Activated CD8-positive, alpha-beta memory T cell treated with anti-CD3 and anti-CD28 coated beads, Interleukin-2, amount 10 ng/mL, durations not matched to agents 7 days and 5 days (primary cell): ENCODE results near the gene PLCZ1. TPM values are rescaled to one million over a fixed set of nuclear protein-coding genes. Genes with fewer than 3 reads are reported as not detected.

Source experiments
- ATAC-seq: fragments of 150-1000 bp; cut with Tn5 transposase; one replicate; pipeline ENCODE4 v1.10.0; 2021; ENCODE audit warnings: moderate library complexity
- CTCF ChIA-PET: fragments of 350-600 bp; sonication (Branson Sonifier 250); formaldehyde crosslinking; loops from one replicate; lab custom pipeline; 2021; ENCODE audit warnings: antibody characterized with exemption; lab: Charles Lee
- DNase-seq: peaks from one replicate; pipeline ENCODE4 v3.0.0-alpha.2; 2020
- H3K27ac Mint-ChIP-seq: one replicate; pipeline ENCODE4 v1.8.0; 2021; ENCODE audit warnings: mild to moderate bottlenecking, mixed read lengths
- H3K27me3 Mint-ChIP-seq: one replicate; pipeline ENCODE4 v1.8.0; 2021; ENCODE audit warnings: mixed read lengths
- H3K36me3 Mint-ChIP-seq: one replicate; pipeline ENCODE4 v1.8.0; 2021; ENCODE audit warnings: mild to moderate bottlenecking, mixed read lengths
- H3K4me1 Mint-ChIP-seq: one replicate; pipeline ENCODE4 v1.8.0; 2021; ENCODE audit warnings: mixed read lengths
- H3K4me3 Mint-ChIP-seq: one replicate; pipeline ENCODE4 v1.8.0; 2021; ENCODE audit warnings: mild to moderate bottlenecking, moderate library complexity, mixed read lengths
- H3K9me3 Mint-ChIP-seq: one replicate; pipeline ENCODE4 v1.8.0; 2022; ENCODE audit warnings: low read depth, mixed read lengths
- total RNA-seq, 2 experiments: library from RNA; stranded (reverse); gene quantifications; one replicate each; pipeline ENCODE4 v1.2.3, GENCODE V29; 2021

Gene PLCZ1
- total RNA-seq, 2 experiments from 2014 or later, result not detected

DNA sequence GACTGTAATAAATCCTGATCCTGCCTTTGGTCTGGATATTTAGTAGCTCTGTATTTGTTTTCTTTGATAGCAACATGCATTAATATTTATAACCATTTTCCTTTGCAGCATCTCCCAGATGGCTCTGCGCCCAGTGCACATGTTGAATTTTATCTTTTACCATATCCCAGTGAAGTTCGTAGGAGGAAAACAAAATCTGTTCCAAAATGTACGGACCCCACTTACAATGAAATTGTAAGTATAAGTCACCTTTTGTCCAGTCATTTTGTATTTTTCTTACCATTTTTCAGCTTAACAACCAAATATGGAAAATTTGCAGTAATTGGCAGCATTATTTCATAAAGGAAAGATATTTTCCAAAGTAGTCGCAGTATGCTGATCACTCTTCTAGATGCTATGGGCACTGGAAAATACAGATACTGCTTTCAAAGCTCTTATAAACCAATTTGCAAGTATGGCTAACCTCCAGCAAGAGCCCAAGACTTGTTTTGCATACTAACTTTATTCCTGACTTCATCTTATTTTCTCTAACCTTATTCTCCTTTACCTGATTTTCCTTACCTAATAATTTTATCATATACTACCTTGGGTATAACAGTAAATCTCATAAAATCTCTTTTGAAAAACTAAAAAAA is 97.4 kb downstream of the PLCZ1 start:
- no peak for DNase-seq

DNA sequence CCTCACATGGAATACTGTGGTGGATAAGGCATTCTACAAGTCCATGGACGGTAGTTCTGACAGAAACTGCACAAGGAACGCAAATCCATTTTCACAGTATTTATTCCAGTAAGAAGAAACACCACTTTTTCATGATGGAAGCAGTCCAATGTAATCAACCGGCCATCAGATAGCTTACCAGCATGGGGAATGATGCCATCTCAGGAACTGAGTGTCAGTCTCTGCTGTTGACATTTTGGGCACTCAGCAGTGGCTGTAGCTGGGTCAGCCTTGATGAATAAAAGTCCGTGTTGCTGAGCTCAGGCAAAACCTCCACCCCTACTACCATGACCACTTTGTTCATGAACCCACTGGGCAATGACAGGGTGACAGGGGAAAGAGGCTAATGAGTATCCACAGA is 103.4 kb downstream of the PLCZ1 start:
- ATAC-seq (no peak), DNase-seq (no peak)
- Mint-ChIP-seq H3K4me3 (no peak overlapping the region), H3K4me1 (no peaks in the 10 kb centered on the region), H3K27me3 (no peaks in the 10 kb centered on the region), H3K36me3 (no peaks in the 10 kb centered on the region), H3K9me3 (peaks cover 8% of the 10 kb centered on the region), H3K27ac (no peak overlapping the region)
- CTCF ChIA-PET, result no interaction called here

More for the DNA sequence above, 97.4 kb downstream of the PLCZ1 start:
- H3K4me3 Mint-ChIP-seq, result no peak overlapping the region
- H3K27ac Mint-ChIP-seq, result no peak overlapping the region
- no peaks in the 10 kb centered on the region for H3K36me3 Mint-ChIP-seq
- H3K9me3 Mint-ChIP-seq, result peaks cover 6% of the 10 kb centered on the region
- CTCF ChIA-PET, result no interaction called here
- H3K27me3 Mint-ChIP-seq, result no peaks in the 10 kb centered on the region
- ATAC-seq, result no peak
- no peaks in the 10 kb centered on the region for H3K4me1 Mint-ChIP-seq

Other genes with a start within 250 kb of the PLCZ1 start
- not detected for gene CAPZA3, start 107 bp upstream of the PLCZ1 start, total RNA-seq